AG09309 (cell line): ENCODE results near the gene PCDHGA10.
"Not testable (repeated sequence)": the region's sequence is repeated elsewhere in the genome, so short reads cannot be mapped to it uniquely, and the experiment has no call there.

Experiments
- DNase-seq: peaks from one replicate; pipeline ENCODE4 v3.0.0-alpha.2; 2010; ENCODE audit warnings: low read depth
- H3K4me3 ChIP-seq: 2 replicates; pipeline ENCODE4 v1.5.1; 2011; ENCODE audit warnings: mild to moderate bottlenecking, low read depth, low read length, moderate library complexity; ENCODE audit not compliant: control insufficient read depth
- CTCF ChIP-seq: IDR thresholded peaks from 2 replicates; pipeline ENCODE4 v1.5.1; 2011; ENCODE audit warnings: mild to moderate bottlenecking, low read depth, low read length, inconsistent platforms; ENCODE audit not compliant: insufficient read depth, control insufficient read depth; ENCODE audit errors: missing control alignments

The PCDHGA10 gene

GRCh38 chr5:141427783-141428426 is 15.1 kb downstream of the PCDHGA10 start:
- H3K4me3 ChIP-seq: no peak overlapping the region
- TF ChIP-seq CTCF: no peak
- no peak for DNase-seq

- peak within 1 kb of the TSS; percentile 56 for H3K4me3 ChIP-seq
- peak; percentile 90 for DNase-seq
- peak; percentile 73 for TF ChIP-seq CTCF
Observed at GRCh38 chr5:141430332-141431113, 17.7 kb downstream of the PCDHGA10 start, which contains the start of gene PCDHGA12. Gene PCDHGA12, plus strand, starts transcription at chr5:141430507. Its CDS starts 253 bp downstream, at chr5:141430760.

- TF ChIP-seq CTCF: no peak
- DNase-seq: no peak
- H3K4me3 ChIP-seq: peak overlapping the region; percentile 56
Observed at GRCh38 chr5:141431286-141431685, 18.5 kb downstream of the PCDHGA10 start.

GRCh38 chr5:141432308-141432707 is 19.5 kb downstream of the PCDHGA10 start:
- not testable (repeated sequence) for DNase-seq, H3K4me3 ChIP-seq

GRCh38 chr5:141432726-141433125 is 19.9 kb downstream of the PCDHGA10 start:
- H3K4me3 ChIP-seq, DNase-seq: not testable (repeated sequence)

GRCh38 chr5:141434006-141434405 is 21.2 kb downstream of the PCDHGA10 start:
- TF ChIP-seq CTCF: no peak
- no peak for DNase-seq
- H3K4me3 ChIP-seq: no peak overlapping the region

GRCh38 chr5:141437221-141437620 is 24.4 kb downstream of the PCDHGA10 start:
- no peak overlapping the region for H3K4me3 ChIP-seq
- no peak for DNase-seq
- no peak for TF ChIP-seq CTCF
